ENCODE measurements around the gene DCUN1D5. TPM values are rescaled to one million over a fixed set of nuclear protein-coding genes. Genes with fewer than 3 reads are reported as not detected.
A peak's percentile ranks its signal among the peaks of the same experiment; 100 is the strongest.

Gene DCUN1D5
- total RNA-seq, 2 donors from 2014 or later, result 26.5 to 63.0 TPM

DNA sequence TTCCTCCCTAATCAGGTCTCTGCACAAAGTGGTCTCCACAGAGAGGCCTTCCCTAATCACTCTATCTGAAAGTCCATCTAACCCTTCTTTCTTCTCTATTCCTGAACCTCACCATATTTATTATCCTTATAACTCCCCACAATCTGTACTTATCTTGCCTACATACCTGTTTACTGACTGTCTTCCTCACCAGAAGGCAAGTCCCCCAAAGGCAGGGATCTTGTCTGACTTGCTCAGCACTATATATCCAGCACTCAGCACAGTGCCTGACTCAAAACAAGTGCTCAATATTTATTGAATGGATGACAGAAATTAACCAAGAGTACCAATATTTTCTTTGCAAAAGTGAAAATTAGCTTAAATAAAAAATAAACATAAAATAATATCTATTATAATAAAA, 5.5 kb downstream of the DCUN1D5 start:
- H3K9me3 ChIP-seq, result no peaks in the 10 kb centered on the region
- ATAC-seq (ENCODE audit: insufficient number of reproducible peaks, low FRiP score, low read depth), result no peak
- no peak for DNase-seq (ENCODE audit: low spot score)
- H3K4me1 ChIP-seq (ENCODE audit: control insufficient read depth in 1 of 2, low read depth in 2 of 2), result peaks cover 13 to 29% of the 10 kb centered on the region in 2 donors
- no peaks in the 10 kb centered on the region for H3K36me3 ChIP-seq
- TF ChIP-seq, protein P1, sequence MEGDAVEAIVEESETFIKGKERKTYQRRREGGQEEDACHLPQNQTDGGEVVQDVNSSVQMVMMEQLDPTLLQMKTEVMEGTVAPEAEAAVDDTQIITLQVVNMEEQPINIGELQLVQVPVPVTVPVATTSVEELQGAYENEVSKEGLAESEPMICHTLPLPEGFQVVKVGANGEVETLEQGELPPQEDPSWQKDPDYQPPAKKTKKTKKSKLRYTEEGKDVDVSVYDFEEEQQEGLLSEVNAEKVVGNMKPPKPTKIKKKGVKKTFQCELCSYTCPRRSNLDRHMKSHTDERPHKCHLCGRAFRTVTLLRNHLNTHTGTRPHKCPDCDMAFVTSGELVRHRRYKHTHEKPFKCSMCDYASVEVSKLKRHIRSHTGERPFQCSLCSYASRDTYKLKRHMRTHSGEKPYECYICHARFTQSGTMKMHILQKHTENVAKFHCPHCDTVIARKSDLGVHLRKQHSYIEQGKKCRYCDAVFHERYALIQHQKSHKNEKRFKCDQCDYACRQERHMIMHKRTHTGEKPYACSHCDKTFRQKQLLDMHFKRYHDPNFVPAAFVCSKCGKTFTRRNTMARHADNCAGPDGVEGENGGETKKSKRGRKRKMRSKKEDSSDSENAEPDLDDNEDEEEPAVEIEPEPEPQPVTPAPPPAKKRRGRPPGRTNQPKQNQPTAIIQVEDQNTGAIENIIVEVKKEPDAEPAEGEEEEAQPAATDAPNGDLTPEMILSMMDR (IDR thresholded peaks at IDR 0.05), result no peak
- peak overlapping the region in 1 of 2 donors; percentile 58 for H3K27ac ChIP-seq
- no peaks in the 10 kb centered on the region for H3K27me3 ChIP-seq (replicated peaks; ENCODE audit: insufficient read depth)
- H3K4me3 ChIP-seq, result no peak overlapping the region

DNA sequence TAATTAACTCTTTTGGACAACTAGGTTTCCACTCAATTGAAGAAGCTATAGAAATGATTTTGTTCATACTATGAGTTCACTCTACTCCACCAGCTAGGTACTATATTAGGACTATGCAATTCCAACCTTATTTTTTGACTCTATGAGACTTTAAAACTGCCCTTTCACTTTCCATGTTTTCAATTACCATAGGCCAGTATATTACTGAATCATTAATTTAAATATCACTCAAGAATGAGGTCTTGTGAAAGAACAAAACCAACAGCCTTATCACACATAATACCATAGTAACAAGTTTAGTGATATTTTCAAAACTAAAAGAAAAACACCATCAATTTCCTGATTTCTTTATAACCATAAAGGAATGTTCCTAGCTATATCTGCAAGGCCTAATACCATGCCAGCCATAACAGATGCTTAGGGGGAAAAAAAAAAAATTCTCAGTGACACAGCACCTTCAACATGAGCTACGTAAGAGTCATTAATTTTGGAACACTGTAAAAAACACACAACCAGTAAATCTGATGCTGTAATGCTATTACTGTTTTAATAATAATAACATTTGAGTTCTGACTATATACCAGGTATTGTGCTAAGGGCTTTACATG, 6.1 kb downstream of the DCUN1D5 start:
- TF ChIP-seq, protein P1 (IDR thresholded peaks at IDR 0.05), result no peak
- ATAC-seq (ENCODE audit: insufficient number of reproducible peaks, low FRiP score, low read depth) (peak; percentile 84), DNase-seq (ENCODE audit: low spot score) (no peak)
- no peak overlapping the region for H3K4me3 ChIP-seq
- no peaks in the 10 kb centered on the region for H3K27me3 ChIP-seq (replicated peaks; ENCODE audit: insufficient read depth)
- peak overlapping the region in 1 of 2 donors; percentile 58 for H3K27ac ChIP-seq
- no peaks in the 10 kb centered on the region for H3K36me3 ChIP-seq
- no peaks in the 10 kb centered on the region for H3K9me3 ChIP-seq
- peaks cover 11 to 27% of the 10 kb centered on the region in 2 donors for H3K4me1 ChIP-seq (ENCODE audit: control insufficient read depth in 1 of 2, low read depth in 2 of 2)

DNA sequence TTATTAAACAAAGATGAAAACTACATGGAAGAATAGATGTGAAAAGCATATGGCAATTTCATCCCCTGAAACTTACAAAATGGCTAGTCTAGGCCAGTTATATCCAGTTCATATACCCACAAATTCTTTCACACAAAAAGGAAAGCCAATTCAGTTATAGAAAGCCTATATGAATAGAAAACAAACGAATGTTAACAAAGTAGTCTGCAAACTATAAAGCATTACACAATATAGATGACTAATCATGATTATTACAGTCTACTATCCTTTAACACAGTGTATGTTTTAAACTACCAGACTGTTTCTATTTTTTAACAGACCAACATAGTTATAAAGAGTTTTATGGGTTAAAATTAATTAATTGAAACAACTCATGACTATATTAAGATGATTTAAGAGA, 12.1 kb downstream of the DCUN1D5 start:
- no peaks in the 10 kb centered on the region for H3K27me3 ChIP-seq (replicated peaks; ENCODE audit: insufficient read depth)
- H3K36me3 ChIP-seq, result peaks cover 6% of the 10 kb centered on the region
- no peaks in the 10 kb centered on the region for H3K9me3 ChIP-seq
- H3K4me3 ChIP-seq, result no peak overlapping the region
- H3K4me1 ChIP-seq (ENCODE audit: control insufficient read depth in 1 of 2, low read depth in 2 of 2), result no peaks in the 10 kb centered on the region
- no peak overlapping the region for H3K27ac ChIP-seq
- DNase-seq (ENCODE audit: low spot score) (no peak), ATAC-seq (ENCODE audit: insufficient number of reproducible peaks, low FRiP score, low read depth) (no peak)
- TF ChIP-seq, protein P1 (IDR thresholded peaks at IDR 0.05), result no peak

DNA sequence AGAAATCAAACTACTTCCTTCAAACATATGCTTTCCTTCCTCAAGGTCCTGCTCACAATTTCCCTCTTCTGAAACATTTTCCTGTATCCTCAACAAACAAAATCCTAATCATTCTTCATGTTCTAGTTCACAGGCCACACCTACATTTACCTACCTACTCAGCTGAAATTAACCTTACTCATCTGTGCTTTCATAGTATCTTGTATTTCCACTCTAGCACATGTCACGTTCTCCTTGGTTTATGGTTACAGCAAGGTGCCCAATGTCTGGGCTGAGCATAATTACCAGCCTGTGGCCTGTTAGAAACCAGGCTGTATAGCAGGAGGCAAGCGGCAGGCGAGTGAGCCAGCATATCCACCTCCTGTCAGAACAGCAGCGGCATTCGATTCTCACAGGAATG, 13.2 kb downstream of the DCUN1D5 start:
- H3K27me3 ChIP-seq (replicated peaks; ENCODE audit: insufficient read depth), result no peaks in the 10 kb centered on the region
- H3K36me3 ChIP-seq, result peaks cover 6% of the 10 kb centered on the region
- TF ChIP-seq, protein P1 (IDR thresholded peaks at IDR 0.05), result no peak
- DNase-seq (ENCODE audit: low spot score), result no peak
- no peaks in the 10 kb centered on the region for H3K9me3 ChIP-seq
- no peak overlapping the region for H3K27ac ChIP-seq
- H3K4me1 ChIP-seq (ENCODE audit: control insufficient read depth in 1 of 2, low read depth in 2 of 2), result no peaks in the 10 kb centered on the region
- H3K4me3 ChIP-seq, result no peak overlapping the region
- no peak for ATAC-seq (ENCODE audit: insufficient number of reproducible peaks, low FRiP score, low read depth)

DNA sequence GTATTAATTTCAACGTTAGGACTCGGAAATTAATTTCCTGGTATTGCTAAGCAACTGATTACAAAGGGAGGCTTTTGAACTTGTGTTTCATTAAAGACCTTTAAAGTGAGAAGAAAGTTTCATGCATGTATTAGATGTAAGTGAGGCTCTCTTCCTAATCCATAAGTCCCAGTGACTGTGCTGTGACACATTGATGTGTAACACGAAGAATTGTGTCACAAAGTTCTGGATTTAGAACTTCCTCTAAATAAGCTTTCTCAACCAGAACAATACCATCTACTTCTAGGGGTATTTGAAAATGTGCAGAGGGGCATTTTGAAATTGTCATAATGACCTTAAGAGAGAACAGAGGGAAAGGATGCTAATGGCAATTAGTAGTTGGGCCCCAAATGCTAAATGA, 14.4 kb downstream of the DCUN1D5 start:
- TF ChIP-seq, protein P1 (IDR thresholded peaks at IDR 0.05), result no peak
- H3K27ac ChIP-seq, result no peak overlapping the region
- no peaks in the 10 kb centered on the region for H3K9me3 ChIP-seq
- DNase-seq (ENCODE audit: low spot score) (no peak), ATAC-seq (ENCODE audit: insufficient number of reproducible peaks, low FRiP score, low read depth) (no peak)
- H3K36me3 ChIP-seq, result peaks cover 6% of the 10 kb centered on the region
- no peaks in the 10 kb centered on the region for H3K4me1 ChIP-seq (ENCODE audit: control insufficient read depth in 1 of 2, low read depth in 2 of 2)
- H3K4me3 ChIP-seq, result no peak overlapping the region
- H3K27me3 ChIP-seq (replicated peaks; ENCODE audit: insufficient read depth), result no peaks in the 10 kb centered on the region

Measured in thoracic aorta (tissue), 2 donors.